ENCODE data around the gene CENPT.

The CENPT gene

GRCh38 chr16:67886387-67886786 lies 38.9 kb upstream of the CENPT start:
- TF ChIP-seq CTCF (IDR thresholded peaks at IDR 0.05; ENCODE audit: extremely low read depth, missing control alignments): no peak
- no peak for DNase-seq (ENCODE audit: low spot score)

- TF ChIP-seq CTCF (IDR thresholded peaks at IDR 0.05; ENCODE audit: extremely low read depth, missing control alignments): no peak
- DNase-seq (ENCODE audit: low spot score): no peak
Observed at GRCh38 chr16:67885976-67886375, 38.5 kb upstream of the CENPT start.

- DNase-seq (ENCODE audit: low spot score): no peak
- TF ChIP-seq CTCF (IDR thresholded peaks at IDR 0.05; ENCODE audit: extremely low read depth, missing control alignments): no peak
Observed at GRCh38 chr16:67885545-67885944, 38.1 kb upstream of the CENPT start.

- DNase-seq (ENCODE audit: low spot score): no peak
Observed at GRCh38 chr16:67884684-67885083, 37.2 kb upstream of the CENPT start, which contains the start of gene NRN1L. Gene NRN1L (plus strand): TSS chr16:67884885. CDS start chr16:67884904, 19 bp downstream.

GRCh38 chr16:67883872-67884261 lies 36.4 kb upstream of the CENPT start:
- peak; percentile 92 for DNase-seq (ENCODE audit: low spot score)
- TF ChIP-seq CTCF (IDR thresholded peaks at IDR 0.05; ENCODE audit: extremely low read depth, missing control alignments): peak; percentile 78

More at GRCh38 chr16:67884684-67885083, 37.2 kb upstream of the CENPT start, which contains the start of gene NRN1L:
- no peak for TF ChIP-seq CTCF (IDR thresholded peaks at IDR 0.05; ENCODE audit: extremely low read depth, missing control alignments)

GRCh38 chr16:67883146-67883871 lies 35.8 kb upstream of the CENPT start:
- DNase-seq (ENCODE audit: low spot score): no peak

More at GRCh38 chr16:67883146-67883871, 35.8 kb upstream of the CENPT start:
- no peak for TF ChIP-seq CTCF (IDR thresholded peaks at IDR 0.05; ENCODE audit: extremely low read depth, missing control alignments)

Data from GM20000 (cell line).